Astrocyte of the spinal cord (primary cell): ENCODE data around the gene LRTM2.

Experiments used
- DNase-seq: peaks from one replicate; pipeline ENCODE4 v3.0.0; 2011; ENCODE audit warnings: low read depth, low spot score
- H3K4me3 ChIP-seq: 2 replicates; pipeline ENCODE4 v1.5.1; 2011; ENCODE audit warnings: low read depth, mild to moderate bottlenecking, low read length, moderate library complexity
- in situ Hi-C: cut with HindIII; loops from 2 replicates; pipeline ENCODE4 v1.10.0; 2017; ENCODE audit warnings: low sequenced_read_pairs
- TF ChIP-seq, protein P1 (sequence below): IDR thresholded peaks from 2 replicates; pipeline ENCODE4 v1.5.1; 2012; ENCODE audit warnings: low read depth, mild to moderate bottlenecking, low read length, inconsistent platforms

The LRTM2 gene

DNA sequence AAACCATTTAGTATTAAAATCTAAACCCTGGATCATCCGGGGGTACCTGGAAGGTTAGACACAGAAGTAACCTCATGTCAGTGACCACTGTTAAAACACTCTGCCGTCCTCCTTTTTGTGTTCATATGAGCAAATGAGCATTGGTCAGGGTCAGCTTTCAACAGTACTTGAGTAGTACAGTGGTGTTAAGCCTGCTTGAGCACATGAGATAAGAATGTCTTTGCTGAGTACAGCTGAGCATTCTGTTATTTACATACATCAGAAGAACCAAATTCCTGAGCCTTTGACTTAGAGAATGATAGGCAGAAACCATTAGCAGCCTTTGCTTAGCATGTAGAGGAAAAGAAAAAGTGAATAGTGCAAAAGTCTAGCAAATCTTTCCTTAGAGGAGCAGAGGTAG lies 38.6 kb upstream of the LRTM2 start:
- TF ChIP-seq, protein P1, sequence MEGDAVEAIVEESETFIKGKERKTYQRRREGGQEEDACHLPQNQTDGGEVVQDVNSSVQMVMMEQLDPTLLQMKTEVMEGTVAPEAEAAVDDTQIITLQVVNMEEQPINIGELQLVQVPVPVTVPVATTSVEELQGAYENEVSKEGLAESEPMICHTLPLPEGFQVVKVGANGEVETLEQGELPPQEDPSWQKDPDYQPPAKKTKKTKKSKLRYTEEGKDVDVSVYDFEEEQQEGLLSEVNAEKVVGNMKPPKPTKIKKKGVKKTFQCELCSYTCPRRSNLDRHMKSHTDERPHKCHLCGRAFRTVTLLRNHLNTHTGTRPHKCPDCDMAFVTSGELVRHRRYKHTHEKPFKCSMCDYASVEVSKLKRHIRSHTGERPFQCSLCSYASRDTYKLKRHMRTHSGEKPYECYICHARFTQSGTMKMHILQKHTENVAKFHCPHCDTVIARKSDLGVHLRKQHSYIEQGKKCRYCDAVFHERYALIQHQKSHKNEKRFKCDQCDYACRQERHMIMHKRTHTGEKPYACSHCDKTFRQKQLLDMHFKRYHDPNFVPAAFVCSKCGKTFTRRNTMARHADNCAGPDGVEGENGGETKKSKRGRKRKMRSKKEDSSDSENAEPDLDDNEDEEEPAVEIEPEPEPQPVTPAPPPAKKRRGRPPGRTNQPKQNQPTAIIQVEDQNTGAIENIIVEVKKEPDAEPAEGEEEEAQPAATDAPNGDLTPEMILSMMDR = no peak
- no peak overlapping the region for H3K4me3 ChIP-seq
- peak; percentile 47 for DNase-seq
- in situ Hi-C loops = no loop called here

DNA sequence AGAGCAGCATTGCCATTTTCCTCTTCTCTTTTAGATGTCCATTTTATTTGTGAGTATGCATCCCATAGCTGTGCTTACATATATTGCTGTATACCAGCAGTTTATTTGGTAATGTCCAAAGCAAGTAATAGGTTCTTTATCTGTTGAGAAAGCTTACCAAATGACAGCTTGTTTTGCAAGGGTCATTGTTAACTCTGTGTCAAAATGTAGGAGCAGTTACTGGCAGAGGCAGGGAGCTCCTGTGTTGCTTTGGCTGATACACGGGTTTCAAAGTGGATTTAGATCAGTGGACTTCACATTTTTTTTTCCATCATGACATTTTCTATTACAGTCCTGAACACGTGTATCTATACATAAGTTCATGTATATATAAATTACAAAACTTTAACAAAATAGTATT lies 38.1 kb upstream of the LRTM2 start:
- TF ChIP-seq, protein P1 = no peak
- no peak for DNase-seq
- no peak overlapping the region for H3K4me3 ChIP-seq
- in situ Hi-C loops = no loop called here

DNA sequence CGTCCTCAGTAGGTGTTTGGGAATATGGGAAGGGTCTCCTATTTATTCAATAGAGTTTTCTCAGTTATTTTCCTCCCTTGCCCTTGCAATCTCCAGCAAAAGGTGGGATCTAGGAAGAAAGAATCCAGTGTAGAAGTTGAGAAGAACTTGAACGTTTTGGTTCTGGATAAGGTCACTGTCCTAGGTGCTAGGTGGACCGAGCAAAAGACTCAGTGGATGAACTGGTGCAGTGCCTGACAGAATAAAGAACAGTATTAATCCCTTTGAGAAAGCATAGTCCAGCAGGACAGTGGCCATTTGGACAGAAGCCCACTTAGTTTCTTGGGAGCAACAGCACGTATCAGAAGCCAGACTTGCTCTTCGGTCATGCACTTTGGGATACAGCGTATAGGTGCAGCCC lies 32.7 kb upstream of the LRTM2 start:
- TF ChIP-seq, protein P1 = no peak
- no peak for DNase-seq
- no peak overlapping the region for H3K4me3 ChIP-seq
- in situ Hi-C loops = no loop called here

DNA sequence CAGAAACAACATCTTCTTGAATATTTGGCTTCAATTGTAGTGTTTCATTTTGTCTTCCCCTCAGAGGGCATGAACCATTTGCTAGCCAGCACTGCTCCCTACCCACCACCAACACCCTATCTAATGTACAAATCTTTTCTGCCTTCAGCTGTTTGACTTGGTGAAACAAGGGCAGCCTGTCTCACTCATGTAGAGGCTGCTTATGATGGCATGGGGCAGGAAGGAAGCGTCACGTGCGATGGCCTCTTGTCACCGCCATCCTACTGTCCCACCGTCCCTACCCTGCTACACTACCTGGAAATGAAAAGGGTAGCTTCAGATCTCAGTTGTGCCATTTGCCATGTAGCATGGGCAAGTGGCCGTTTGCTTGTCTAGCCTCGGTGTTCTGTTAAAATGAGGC lies 29.9 kb upstream of the LRTM2 start:
- in situ Hi-C loops = no loop called here
- H3K4me3 ChIP-seq = no peak overlapping the region
- TF ChIP-seq, protein P1 = no peak
- no peak for DNase-seq

DNA sequence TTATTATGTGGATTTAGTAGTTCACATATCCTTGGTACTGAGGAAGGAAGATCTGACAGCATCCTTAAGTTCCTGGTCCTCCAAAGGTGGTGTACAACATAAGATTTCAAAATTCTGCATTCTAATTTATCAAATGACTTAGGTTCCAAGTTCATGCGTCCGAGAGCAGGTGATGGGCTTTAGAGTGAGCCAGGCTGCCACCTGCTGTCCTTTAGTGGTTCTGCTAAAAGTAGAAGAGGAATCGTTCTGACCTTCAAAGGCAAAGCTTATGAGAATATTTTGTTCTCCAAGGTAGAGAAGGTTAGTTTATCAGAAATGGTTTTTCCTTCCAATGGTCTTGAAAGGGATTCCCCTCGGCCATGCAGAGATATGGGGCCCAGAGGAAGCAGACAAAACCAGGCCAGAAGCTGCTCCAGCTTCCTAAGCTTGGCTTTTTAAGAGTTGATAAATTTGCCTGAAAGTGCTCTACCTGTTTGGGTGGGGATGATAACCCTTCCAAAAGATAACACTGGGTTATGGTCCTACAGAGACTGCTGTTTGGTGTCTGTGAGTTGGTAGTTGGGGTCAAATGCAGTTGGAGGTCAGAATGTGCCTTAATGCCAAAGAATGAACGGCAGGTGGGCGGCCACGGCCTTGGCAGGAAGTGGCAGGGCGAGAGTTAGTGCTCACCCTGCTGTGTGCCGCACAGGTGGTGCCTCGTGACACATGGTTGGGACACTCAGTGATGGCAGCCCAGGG lies 29.1 kb upstream of the LRTM2 start:
- TF ChIP-seq, protein P1 = peak; percentile 80
- in situ Hi-C loops = no loop called here
- H3K4me3 ChIP-seq = no peak overlapping the region
- peak; percentile 69 for DNase-seq

DNA sequence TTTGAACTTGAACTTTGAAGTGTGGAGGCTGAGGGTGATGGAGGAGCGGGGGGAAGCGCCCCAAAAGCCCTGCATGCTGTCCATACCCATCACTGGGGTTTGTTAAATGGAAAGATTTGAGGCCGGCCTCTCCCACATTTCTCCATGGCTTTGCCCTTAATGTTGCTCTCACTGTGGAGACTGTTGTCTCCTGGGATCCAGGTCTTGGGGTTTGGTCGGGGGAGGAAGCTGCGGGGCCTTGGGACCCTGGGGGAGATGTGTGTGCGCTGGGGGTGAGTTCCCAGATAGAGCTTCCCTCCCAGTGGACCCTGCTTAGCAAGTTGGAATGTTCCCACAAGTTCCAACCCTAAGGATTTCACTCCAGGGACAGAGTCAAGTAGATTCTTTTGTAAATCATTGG lies 28.0 kb upstream of the LRTM2 start:
- in situ Hi-C loops = no loop called here
- DNase-seq = no peak

More for the DNA sequence above, 28.0 kb upstream of the LRTM2 start:
- TF ChIP-seq, protein P1 = no peak
- H3K4me3 ChIP-seq = no peak overlapping the region
